ENCODE results near the gene TMEM208. TPM values are rescaled to one million over a fixed set of nuclear protein-coding genes. Genes with fewer than 3 reads are reported as not detected.

Gene TMEM208
- total and polyA plus RNA-seq, 2 of the 13 experiments (the other 11 are each of a cell fraction or from before 2014, with no cell fraction given): 58.8 to 72.9 TPM

DNA sequence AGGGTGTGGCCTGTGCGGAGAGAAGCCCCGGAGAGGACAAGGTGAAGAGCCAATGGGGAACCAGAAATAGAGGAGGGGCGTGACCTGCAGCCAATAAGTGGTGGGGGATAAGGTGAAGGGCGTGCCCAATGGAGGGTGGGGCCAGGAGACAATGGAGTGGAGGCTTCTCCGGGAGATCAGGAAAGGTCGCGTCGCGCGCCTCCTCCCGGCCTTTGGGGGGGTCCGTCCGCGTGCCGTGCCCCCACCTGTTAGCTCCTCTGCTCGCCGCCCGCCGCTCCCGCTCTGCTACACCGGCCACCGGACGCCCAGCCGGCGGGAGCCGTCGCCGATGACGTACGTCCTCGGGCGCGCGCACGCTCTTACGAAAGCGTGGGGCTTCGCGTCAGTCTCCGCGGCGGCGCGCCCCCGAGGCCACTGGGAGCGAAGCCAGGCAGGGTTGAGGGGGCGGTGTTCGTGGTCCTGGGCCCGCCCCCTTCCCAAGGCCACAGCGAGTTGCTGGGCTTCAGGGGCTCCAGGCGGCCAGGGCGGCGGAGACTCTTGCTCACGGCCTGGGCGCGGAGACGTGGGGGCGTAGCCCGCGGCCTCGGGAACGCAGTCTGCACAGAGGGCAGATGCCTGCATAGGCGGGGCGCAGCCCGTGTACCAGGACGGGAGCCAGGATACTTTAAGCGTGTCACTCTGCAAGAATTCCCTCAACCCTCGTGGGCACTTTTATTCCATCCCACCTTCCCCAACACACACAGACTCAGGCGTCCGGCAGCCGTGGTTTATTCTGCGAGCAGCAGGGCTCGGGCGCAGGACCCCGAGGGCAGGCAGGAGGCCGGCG lies 43.1 kb upstream of the TMEM208 start, which contains the start of gene MATCAP1 (continued):
- TF ChIP-seq PRDM15 (CRISPR knock-in tag; IDR thresholded peaks at IDR 0.05) (no peak), NCOA5 (CRISPR knock-in tag; IDR thresholded peaks at IDR 0.05) (no peak), ZNF773 (CRISPR knock-in tag; IDR thresholded peaks at IDR 0.05; ENCODE audit: borderline replicate concordance) (0 out of 2 replicates have a peak, but pooled peaks have one; percentile 20), ARNTL (CRISPR knock-in tag; IDR thresholded peaks at IDR 0.05) (peak; percentile 50; the same call in 1 of the 2 replicates), ZNF251 (CRISPR knock-in tag; IDR thresholded peaks at IDR 0.05) (no peak), EEA1 (CRISPR knock-in tag; IDR thresholded peaks at IDR 0.05; ENCODE audit: borderline replicate concordance) (peak; percentile 72; the same call in 1 of the 2 replicates), SUZ12 (IDR thresholded peaks at IDR 0.05; ENCODE audit: low read depth, low read length) (no peak), BORCS8-MEF2B (CRISPR knock-in tag; IDR thresholded peaks at IDR 0.05) (peak; percentile 84), NFYB (CRISPR knock-in tag; IDR thresholded peaks at IDR 0.05) (peak; percentile 96), TRIM22 (IDR thresholded peaks at IDR 0.05) (no peak), ZNF20 (CRISPR knock-in tag; IDR thresholded peaks at IDR 0.05) (no peak), ZNF367 (CRISPR knock-in tag; IDR thresholded peaks at IDR 0.05; ENCODE audit: borderline replicate concordance) (no peak), ZHX1 (CRISPR knock-in tag; IDR thresholded peaks at IDR 0.05; ENCODE audit: low read depth) (peak; percentile 95), RFXAP (CRISPR knock-in tag; IDR thresholded peaks at IDR 0.05; ENCODE audit: borderline replicate concordance) (peak; percentile 63; the same call in 1 of the 2 replicates), MEIS1 (CRISPR knock-in tag; IDR thresholded peaks at IDR 0.05; ENCODE audit: borderline replicate concordance) (peak; percentile 79), ZNF674 (CRISPR knock-in tag; IDR thresholded peaks at IDR 0.05; ENCODE audit: low read depth) (0 out of 2 replicates have a peak, but pooled peaks have one; percentile 19), GABPB1 (CRISPR knock-in tag; IDR thresholded peaks at IDR 0.05) (peak; percentile 89), GABPA (IDR thresholded peaks at IDR 0.05; ENCODE audit: low read depth, low read length) (no peak), GABPA (CRISPR knock-in tag; IDR thresholded peaks at IDR 0.05; ENCODE audit: low read depth) (no peak), HOMEZ (CRISPR knock-in tag; IDR thresholded peaks at IDR 0.05; ENCODE audit: low read depth) (peak; percentile 49; the same call in 1 of the 2 replicates)

All from HepG2 (cell line).